ENCODE results near the gene TM9SF4. TPM values are rescaled to one million over a fixed set of nuclear protein-coding genes. Genes with fewer than 3 reads are reported as not detected.

Gene TM9SF4
- polyA plus RNA-seq, 1 donor (not counting 4 experiments of a cell fraction or from before 2014, with no cell fraction given), result 49.4 TPM

- Histone ChIP-seq H3K36me3 (ENCODE audit: control insufficient read depth in 2 of 2, extremely low read depth in 1 of 2, insufficient read depth in 2 of 2, low read length in 2 of 2) (no peaks in the 10 kb centered on the region), H2AFZ (ENCODE audit: control insufficient read depth, low read length) (no peak overlapping the region), H3K9me3 (ENCODE audit: control insufficient read depth, low read depth, low read length) (no peaks in the 10 kb centered on the region), H3K27me3 (ENCODE audit: control insufficient read depth, extremely low read depth, insufficient read depth, low read length) (peaks cover 8% of the 10 kb centered on the region), H3K4me2 (ENCODE audit: control insufficient read depth, extremely low read depth, insufficient read depth, low read depth, low read length) (no peak overlapping the region), H3K4me3 (ENCODE audit: control insufficient read depth in 2 of 3, extremely low read depth in 1 of 3, insufficient read depth in 2 of 3, low read depth in 1 of 3, low read length in 3 of 3) (no peak overlapping the region), H3K27ac (ENCODE audit: control insufficient read depth, insufficient read depth, low read length) (no peak overlapping the region), H4K20me1 (ENCODE audit: control insufficient read depth, extremely low read depth, insufficient read depth, low read length) (no peaks in the 10 kb centered on the region), H3K79me2 (ENCODE audit: control insufficient read depth, insufficient read depth, low read length) (no peaks in the 10 kb centered on the region), H3K9ac (ENCODE audit: control insufficient read depth, extremely low read depth, insufficient read depth, low read length) (no peak overlapping the region), H3K4me1 (ENCODE audit: control insufficient read depth, extremely low read depth, insufficient read depth, low read length) (no peaks in the 10 kb centered on the region), H3K9me1 (ENCODE audit: control insufficient read depth, extremely low read depth, insufficient read depth, low read length) (no peaks in the 10 kb centered on the region)
- FAIRE-seq (no peak), DNase-seq (ENCODE audit: low read depth, low spot score) (no peak)
- TF ChIP-seq CTCF (optimal IDR thresholded peaks at IDR 0.05 in 1 of 3, IDR thresholded peaks at IDR 0.05 in 1 of 3, conservative IDR thresholded peaks at IDR 0.05 in 1 of 3; ENCODE audit: extremely low read depth in 1 of 3, insufficient read depth in 2 of 3, low read length in 3 of 3) (no peak), EZH2 (IDR thresholded peaks at IDR 0.05; ENCODE audit: low read length) (no peak)
- dilution Hi-C loops (cut with MboI; ENCODE audit: extremely low pct_ligation_motif_present, low sequenced_read_pairs), result no loop called here
These were observed 45.8 kb upstream of the TM9SF4 start for GRCh38 chr20:32063695-32064094.

GRCh38 chr20:32064667-32065066 lies 44.8 kb upstream of the TM9SF4 start:
- no peaks in the 10 kb centered on the region for H3K9me3 ChIP-seq (ENCODE audit: control insufficient read depth, low read depth, low read length)
- H3K36me3 ChIP-seq (ENCODE audit: control insufficient read depth in 2 of 2, extremely low read depth in 1 of 2, insufficient read depth in 2 of 2, low read length in 2 of 2), result no peaks in the 10 kb centered on the region
- dilution Hi-C loops (cut with MboI; ENCODE audit: extremely low pct_ligation_motif_present, low sequenced_read_pairs), result no loop called here
- no peak overlapping the region for H3K4me3 ChIP-seq (ENCODE audit: control insufficient read depth in 2 of 3, extremely low read depth in 1 of 3, insufficient read depth in 2 of 3, low read depth in 1 of 3, low read length in 3 of 3)
- FAIRE-seq (no peak), DNase-seq (ENCODE audit: low read depth, low spot score) (no peak)
- H3K4me2 ChIP-seq (ENCODE audit: control insufficient read depth, extremely low read depth, insufficient read depth, low read depth, low read length), result no peak overlapping the region
- no peaks in the 10 kb centered on the region for H3K9me1 ChIP-seq (ENCODE audit: control insufficient read depth, extremely low read depth, insufficient read depth, low read length)
- no peaks in the 10 kb centered on the region for H3K79me2 ChIP-seq (ENCODE audit: control insufficient read depth, insufficient read depth, low read length)
- no peak overlapping the region for H3K9ac ChIP-seq (ENCODE audit: control insufficient read depth, extremely low read depth, insufficient read depth, low read length)
- TF ChIP-seq EZH2 (IDR thresholded peaks at IDR 0.05; ENCODE audit: low read length) (no peak), CTCF (optimal IDR thresholded peaks at IDR 0.05 in 1 of 3, IDR thresholded peaks at IDR 0.05 in 1 of 3, conservative IDR thresholded peaks at IDR 0.05 in 1 of 3; ENCODE audit: extremely low read depth in 1 of 3, insufficient read depth in 2 of 3, low read length in 3 of 3) (no peak)
- H3K27ac ChIP-seq (ENCODE audit: control insufficient read depth, insufficient read depth, low read length), result no peak overlapping the region
- H2AFZ ChIP-seq (ENCODE audit: control insufficient read depth, low read length), result no peak overlapping the region
- H3K27me3 ChIP-seq (ENCODE audit: control insufficient read depth, extremely low read depth, insufficient read depth, low read length), result peaks cover 6% of the 10 kb centered on the region
- H3K4me1 ChIP-seq (ENCODE audit: control insufficient read depth, extremely low read depth, insufficient read depth, low read length), result no peaks in the 10 kb centered on the region
- H4K20me1 ChIP-seq (ENCODE audit: control insufficient read depth, extremely low read depth, insufficient read depth, low read length), result no peaks in the 10 kb centered on the region

Measured in keratinocyte (primary cell).